Duodenal mucosa (tissue), 2 donors: ENCODE measurements around the gene FOLR2.
"Not testable (repeated sequence)": the region's sequence is repeated elsewhere in the genome, so short reads cannot be mapped to it uniquely, and the experiment has no call there.

ENCODE experiments used
- H3K27ac ChIP-seq: one replicate; pipeline ENCODE4 v1.7.0; 2013; ENCODE audit warnings: low read depth, low read length
- H3K27me3 ChIP-seq, 2 donors: one replicate each; pipeline ENCODE4 v1.7.0; 2013; ENCODE audit warnings: low read length in 2 of 2, control low read depth in 1 of 2; ENCODE audit not compliant: insufficient read depth in 2 of 2, control insufficient read depth in 1 of 2
- H3K36me3 ChIP-seq, 2 donors: one replicate each; pipeline ENCODE4 v1.7.0; 2013; ENCODE audit warnings: low read length in 2 of 2, control low read depth in 1 of 2; ENCODE audit not compliant: insufficient read depth in 2 of 2, control insufficient read depth in 1 of 2
- H3K4me1 ChIP-seq, 2 donors: one replicate each; pipeline ENCODE4 v1.7.0; 2013; ENCODE audit warnings: low read length in 2 of 2, control low read depth in 1 of 2; ENCODE audit not compliant: insufficient read depth in 2 of 2, control insufficient read depth in 1 of 2
- H3K4me3 ChIP-seq, 2 donors: one replicate each; pipeline ENCODE4 v1.7.0; 2013; ENCODE audit warnings: low read length in 2 of 2, low read depth in 1 of 2
- H3K9ac ChIP-seq, 2 donors: one replicate each; pipeline ENCODE4 v1.7.0; 2013; ENCODE audit warnings: low read length in 2 of 2, low read depth in 1 of 2
- H3K9me3 ChIP-seq, 2 donors: one replicate each; pipeline ENCODE4 v1.7.0; 2013; ENCODE audit warnings: low read length in 2 of 2, control low read depth in 1 of 2; ENCODE audit not compliant: control insufficient read depth in 1 of 2

Gene FOLR2

DNA sequence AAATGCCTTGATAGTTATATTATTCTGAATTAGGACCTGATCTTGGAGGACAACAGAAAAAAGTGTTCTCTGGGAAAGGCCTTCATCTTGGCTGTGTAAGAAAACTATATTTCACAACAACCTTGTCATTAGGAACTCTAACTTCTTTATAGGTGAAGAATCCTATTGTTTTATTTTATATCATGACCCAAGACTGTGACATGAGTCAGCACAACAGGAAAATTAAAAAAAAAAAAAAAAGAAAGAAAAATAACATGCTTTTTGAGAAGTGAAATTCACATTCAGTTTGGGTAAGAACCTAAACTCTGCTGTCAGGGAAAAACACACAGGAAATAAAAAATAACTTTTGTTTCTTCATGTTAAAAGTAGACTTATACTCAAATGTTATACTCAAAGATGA lies 11.7 kb upstream of the FOLR2 start:
- Histone ChIP-seq H3K9me3 (no peaks in the 10 kb centered on the region), H3K9ac (no peak overlapping the region), H3K27me3 (no peaks in the 10 kb centered on the region), H3K36me3 (no peaks in the 10 kb centered on the region), H3K27ac (no peak overlapping the region), H3K4me3 (no peak overlapping the region), H3K4me1 (no peaks in the 10 kb centered on the region)

DNA sequence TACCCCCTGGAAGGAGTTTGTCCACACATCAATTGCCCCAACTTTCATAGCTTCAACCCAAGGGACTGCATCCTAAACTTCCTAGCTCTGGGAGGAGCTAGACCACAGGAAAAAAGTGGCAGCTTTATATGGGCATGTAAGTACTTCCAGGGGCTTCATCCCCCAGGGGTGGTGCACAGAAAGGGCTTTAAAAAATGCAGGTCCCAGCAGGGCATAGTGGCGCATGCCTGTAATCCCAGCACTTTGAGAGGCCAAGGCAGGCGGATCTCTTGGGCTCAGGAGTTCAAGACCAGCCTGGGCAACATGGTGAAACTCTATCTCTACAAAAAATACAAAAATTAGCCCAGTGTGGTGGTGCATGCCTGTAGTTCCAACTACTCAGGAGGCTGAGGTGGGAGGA lies 9.8 kb upstream of the FOLR2 start:
- H3K9ac ChIP-seq, H3K4me1 ChIP-seq, H3K36me3 ChIP-seq, H3K9me3 ChIP-seq, H3K27ac ChIP-seq, H3K4me3 ChIP-seq, H3K27me3 ChIP-seq: not testable (repeated sequence)

DNA sequence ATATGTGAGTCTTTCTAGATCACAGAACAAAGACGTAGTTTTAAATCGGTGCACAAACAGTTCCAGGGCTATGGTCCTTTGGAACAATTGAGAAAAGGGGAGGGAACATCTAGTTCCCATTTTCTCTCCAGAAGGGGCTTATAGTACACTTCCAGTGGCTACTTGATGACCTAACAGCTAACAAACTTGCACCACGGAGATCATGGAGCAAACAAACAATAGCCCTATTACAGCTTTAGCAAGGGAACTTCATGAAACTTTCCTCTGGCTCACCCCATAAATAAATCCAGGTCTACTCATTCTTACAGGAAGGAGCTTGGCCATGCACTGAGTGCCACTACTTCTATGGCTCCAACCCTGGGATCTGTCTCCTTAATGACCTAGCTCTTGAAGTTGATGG lies 8.3 kb upstream of the FOLR2 start:
- Histone ChIP-seq H3K9me3 (no peaks in the 10 kb centered on the region), H3K27me3 (no peaks in the 10 kb centered on the region), H3K9ac (no peak overlapping the region), H3K4me1 (no peaks in the 10 kb centered on the region), H3K27ac (no peak overlapping the region), H3K36me3 (no peaks in the 10 kb centered on the region), H3K4me3 (no peak overlapping the region)

DNA sequence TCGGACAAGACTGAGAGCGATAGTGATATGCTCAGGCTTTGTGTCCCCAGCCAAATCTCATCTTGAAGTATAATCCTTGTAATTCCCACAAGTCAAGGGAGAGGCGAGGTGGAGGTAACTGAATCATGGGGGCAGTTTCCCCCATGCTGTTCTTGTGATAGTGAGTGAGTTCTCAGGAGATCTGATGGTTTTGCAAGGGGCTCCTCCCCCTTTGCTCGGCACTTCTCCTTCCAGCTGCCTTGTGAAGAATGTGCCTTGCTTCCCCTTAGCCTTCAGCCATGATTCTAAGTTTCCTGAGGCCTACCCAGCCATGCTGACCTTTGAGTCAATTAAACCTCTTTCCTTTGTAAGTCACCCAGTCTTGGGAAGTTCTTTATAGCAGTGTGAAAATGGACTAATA lies 7.5 kb upstream of the FOLR2 start:
- H3K27me3 ChIP-seq = no peaks in the 10 kb centered on the region
- H3K4me1 ChIP-seq = no peaks in the 10 kb centered on the region
- no peaks in the 10 kb centered on the region for H3K36me3 ChIP-seq
- no peak overlapping the region for H3K27ac ChIP-seq
- no peak overlapping the region for H3K4me3 ChIP-seq
- H3K9me3 ChIP-seq = no peaks in the 10 kb centered on the region
- no peak overlapping the region for H3K9ac ChIP-seq

GRCh38 chr11:72217841-72218240 lies 1.2 kb downstream of the FOLR2 start:
- H3K27ac ChIP-seq = no peak overlapping the region
- no peaks in the 10 kb centered on the region for H3K9me3 ChIP-seq
- peaks cover 8 to 15% of the 10 kb centered on the region in 2 donors for H3K4me1 ChIP-seq
- no peaks in the 10 kb centered on the region for H3K36me3 ChIP-seq
- peaks cover 5 to 6% of the 10 kb centered on the region in 2 donors for H3K27me3 ChIP-seq
- no peak overlapping the region for H3K9ac ChIP-seq
- H3K4me3 ChIP-seq = no peak overlapping the region

DNA sequence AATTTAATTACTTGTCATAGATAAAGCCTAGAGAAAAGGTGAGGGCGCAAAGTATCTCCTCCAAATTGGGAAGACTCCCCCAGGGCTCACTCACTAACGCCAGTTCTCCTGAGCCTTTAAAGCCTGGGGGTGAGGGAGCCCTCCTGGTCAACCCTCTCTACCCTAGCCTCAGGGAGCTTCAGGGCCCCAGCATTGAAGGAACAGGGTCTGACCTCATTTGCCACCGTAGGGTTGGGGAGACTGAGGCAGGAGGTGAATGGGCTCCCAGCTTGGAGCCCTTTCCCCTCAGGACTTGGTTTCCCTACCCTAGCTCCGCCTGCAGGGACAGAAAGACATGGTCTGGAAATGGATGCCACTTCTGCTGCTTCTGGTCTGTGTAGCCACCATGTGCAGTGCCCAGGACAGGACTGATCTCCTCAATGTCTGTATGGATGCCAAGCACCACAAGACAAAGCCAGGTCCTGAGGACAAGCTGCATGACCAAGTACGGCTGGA lies 1.7 kb downstream of the FOLR2 start:
- Histone ChIP-seq H3K36me3 (no peaks in the 10 kb centered on the region), H3K9ac (no peak overlapping the region), H3K27ac (no peak overlapping the region), H3K4me1 (peaks cover 8 to 15% of the 10 kb centered on the region in 2 donors), H3K27me3 (peaks cover 5 to 6% of the 10 kb centered on the region in 2 donors), H3K4me3 (peak overlapping the region in 1 of 2 donors; percentile 36), H3K9me3 (no peaks in the 10 kb centered on the region)

GRCh38 chr11:72220696-72221363 lies 4.2 kb downstream of the FOLR2 start:
- Histone ChIP-seq H3K27ac (no peak overlapping the region), H3K36me3 (no peaks in the 10 kb centered on the region), H3K4me1 (peaks cover 15 to 24% of the 10 kb centered on the region in 2 donors), H3K27me3 (peaks cover 5 to 6% of the 10 kb centered on the region in 2 donors), H3K9ac (no peak overlapping the region), H3K9me3 (no peaks in the 10 kb centered on the region), H3K4me3 (no peak overlapping the region)

DNA sequence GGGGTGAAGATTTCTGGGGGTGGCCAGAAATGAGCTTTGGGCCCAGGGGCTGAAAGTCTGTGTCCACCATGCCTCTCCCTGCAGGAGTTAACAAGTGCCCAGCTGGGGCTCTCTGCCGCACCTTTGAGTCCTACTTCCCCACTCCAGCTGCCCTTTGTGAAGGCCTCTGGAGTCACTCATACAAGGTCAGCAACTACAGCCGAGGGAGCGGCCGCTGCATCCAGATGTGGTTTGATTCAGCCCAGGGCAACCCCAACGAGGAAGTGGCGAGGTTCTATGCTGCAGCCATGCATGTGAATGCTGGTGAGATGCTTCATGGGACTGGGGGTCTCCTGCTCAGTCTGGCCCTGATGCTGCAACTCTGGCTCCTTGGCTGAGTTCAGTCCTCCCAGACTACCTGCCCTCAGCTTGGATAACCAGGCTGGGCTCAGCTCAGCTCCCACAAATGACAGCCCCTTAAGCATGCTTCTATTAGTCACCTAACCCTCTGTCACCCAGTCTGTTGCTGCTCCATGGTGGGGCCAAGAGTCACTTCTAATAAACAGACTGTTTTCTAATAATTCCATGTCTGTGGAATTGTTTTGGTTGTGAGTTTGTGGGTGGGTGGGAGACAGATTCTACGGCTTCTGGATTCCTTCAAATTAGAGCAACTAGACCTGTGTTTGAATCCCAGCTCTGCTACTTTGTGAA lies 4.9 kb downstream of the FOLR2 start:
- H3K4me1 ChIP-seq = peaks cover 16 to 25% of the 10 kb centered on the region in 2 donors
- H3K27ac ChIP-seq = no peak overlapping the region

GRCh38 chr11:72222106-72222891 lies 5.7 kb downstream of the FOLR2 start:
- peak overlapping the region; percentile 70 to 92 for H3K4me3 ChIP-seq
- H3K9me3 ChIP-seq = no peaks in the 10 kb centered on the region
- peak overlapping the region; percentile 53 for H3K27ac ChIP-seq
- H3K27me3 ChIP-seq = peaks cover 5 to 6% of the 10 kb centered on the region in 2 donors
- peaks cover 16 to 25% of the 10 kb centered on the region in 2 donors for H3K4me1 ChIP-seq
- peak overlapping the region; percentile 58 to 90 for H3K9ac ChIP-seq
- H3K36me3 ChIP-seq = no peaks in the 10 kb centered on the region

More for the DNA sequence above, 4.9 kb downstream of the FOLR2 start:
- Histone ChIP-seq H3K27me3 (peaks cover 5 to 6% of the 10 kb centered on the region in 2 donors), H3K9ac (no peak overlapping the region), H3K36me3 (no peaks in the 10 kb centered on the region), H3K9me3 (no peaks in the 10 kb centered on the region), H3K4me3 (no peak overlapping the region)
